Left ventricle myocardium superior (tissue), 1 donor: Measurements from ENCODE around the gene ATPAF1. TPM values are rescaled to one million over a fixed set of nuclear protein-coding genes. Genes with fewer than 3 reads are reported as not detected.

Experiments
- ATAC-seq: fragments of 200-7000 bp; cut with Tn5 transposase; one replicate; pipeline ENCODE4 v1.9.1; 2020; ENCODE audit warnings: mild to moderate bottlenecking, moderate library complexity
- DNase-seq: peaks from one replicate; pipeline ENCODE4 v3.0.0-alpha.2; 2020
- intact Hi-C: fragments of 100-400 bp; cut with micrococcal nuclease; formaldehyde crosslinking; loops from one replicate; pipeline ENCODE4 v1.11.0; 2022
- total RNA-seq: library from RNA; stranded (reverse); fragmentation: NEBNext Ultra II Directional; extraction: Animal tissue kit (Norgen Biotek cat#: 25700); gene quantifications from one replicate; pipeline ENCODE4 v1.2.1, GENCODE V29; 2021
- donor health status: DM: no; HTN: yes; CAD: no; lungs with severe emphysema.

Gene ATPAF1
- total RNA-seq, 1 donor from 2014 or later: 216 TPM

DNA sequence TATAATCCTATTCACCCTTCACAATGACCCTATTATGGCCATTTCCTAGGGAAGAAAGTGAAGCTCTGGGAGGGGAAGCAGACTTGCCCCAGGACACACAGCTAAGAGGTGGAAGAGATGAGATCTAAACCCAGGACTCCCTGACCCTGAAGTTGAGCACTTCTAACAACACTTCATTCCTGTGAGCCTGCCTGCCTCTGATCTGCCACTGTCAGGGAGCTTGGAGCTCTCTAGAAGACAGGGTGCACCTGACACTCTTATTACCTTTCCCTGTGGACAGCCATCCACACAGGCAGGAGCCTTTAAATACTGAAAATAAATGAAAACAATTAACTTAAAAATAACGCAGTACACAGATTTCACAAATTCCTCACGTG, 64.7 kb downstream of the ATPAF1 start:
- DNase-seq (no peak), ATAC-seq (peak; percentile 11)
- intact Hi-C loops: no loop called here

DNA sequence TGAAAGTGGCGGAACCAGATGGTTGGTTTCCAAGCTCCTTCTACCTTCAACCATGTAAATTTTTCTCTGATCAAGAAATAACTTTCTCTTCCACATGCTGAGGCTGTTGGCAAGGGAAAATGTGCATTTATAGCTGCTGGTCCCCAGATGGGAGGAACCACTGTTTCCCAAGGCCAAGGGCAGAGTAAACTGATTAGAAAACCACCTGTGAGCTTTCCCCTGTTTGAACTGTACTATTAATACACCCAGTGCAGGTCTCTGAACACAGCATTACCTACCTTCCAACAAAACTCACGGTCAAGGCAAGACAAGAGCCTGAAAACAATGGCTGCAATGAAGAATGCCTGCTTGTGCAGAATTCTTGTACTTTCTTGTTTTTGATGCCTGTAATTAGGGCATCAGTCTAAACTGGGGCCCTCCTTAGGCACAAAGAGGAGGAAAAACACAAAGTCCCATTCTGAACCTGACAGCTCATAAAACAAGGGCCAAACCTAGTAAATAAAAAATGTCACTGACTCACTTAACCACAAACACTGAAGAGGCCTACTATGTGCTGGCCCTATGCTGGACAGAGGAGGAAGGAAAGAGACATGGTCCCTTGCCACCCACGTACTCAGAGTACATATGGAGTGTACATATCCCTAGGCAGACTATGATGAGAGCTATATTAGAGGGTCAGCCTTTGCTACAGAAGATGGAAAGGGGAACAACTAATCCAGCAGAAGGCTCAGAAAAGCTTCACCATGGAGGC, 66.7 kb downstream of the ATPAF1 start:
- intact Hi-C loops: no loop called here
- DNase-seq (no peak), ATAC-seq (no peak)

DNA sequence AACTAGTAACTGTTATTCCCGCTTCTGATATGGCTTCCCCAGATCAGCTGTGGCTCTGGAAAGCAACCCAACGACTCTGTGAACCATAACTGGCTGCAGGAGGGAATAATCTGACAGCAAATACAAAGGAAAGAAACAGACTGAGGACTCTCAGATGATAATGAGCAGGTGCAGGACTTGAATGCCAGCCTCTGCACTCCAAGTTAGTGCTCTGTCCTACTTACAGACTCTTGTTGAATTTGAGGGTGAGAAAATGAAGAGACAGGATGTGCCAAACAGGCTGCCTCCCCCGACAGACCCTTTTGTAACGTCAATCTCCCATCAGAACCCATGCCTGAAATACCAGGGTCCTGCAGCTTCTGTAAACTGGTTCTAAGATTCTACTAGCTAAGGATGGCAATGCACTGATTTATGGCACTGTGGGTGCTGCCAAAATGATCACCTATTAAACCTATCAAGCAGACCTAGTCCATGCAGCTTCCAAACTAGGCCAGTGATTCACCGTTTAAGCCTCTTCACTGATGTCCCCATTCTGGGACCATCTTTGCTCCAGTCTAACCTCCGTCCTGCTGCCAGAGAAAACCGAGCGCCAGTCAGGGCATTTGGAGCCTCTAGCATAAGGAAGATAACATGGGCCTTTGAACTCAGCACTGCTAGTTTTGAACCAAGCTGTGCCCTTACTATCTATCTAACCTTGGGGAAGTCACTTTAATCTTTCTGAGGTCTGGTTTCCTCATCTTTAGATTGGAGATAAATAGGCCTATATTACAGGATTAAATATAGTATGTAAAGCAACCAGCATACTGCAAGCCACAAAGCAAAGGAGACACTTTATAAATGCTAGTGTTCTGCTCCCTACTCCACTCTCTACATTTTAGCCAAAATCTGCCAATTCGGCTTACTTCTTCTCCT, 68.8 kb downstream of the ATPAF1 start:
- ATAC-seq: no peak
- intact Hi-C loops: no loop called here

DNA sequence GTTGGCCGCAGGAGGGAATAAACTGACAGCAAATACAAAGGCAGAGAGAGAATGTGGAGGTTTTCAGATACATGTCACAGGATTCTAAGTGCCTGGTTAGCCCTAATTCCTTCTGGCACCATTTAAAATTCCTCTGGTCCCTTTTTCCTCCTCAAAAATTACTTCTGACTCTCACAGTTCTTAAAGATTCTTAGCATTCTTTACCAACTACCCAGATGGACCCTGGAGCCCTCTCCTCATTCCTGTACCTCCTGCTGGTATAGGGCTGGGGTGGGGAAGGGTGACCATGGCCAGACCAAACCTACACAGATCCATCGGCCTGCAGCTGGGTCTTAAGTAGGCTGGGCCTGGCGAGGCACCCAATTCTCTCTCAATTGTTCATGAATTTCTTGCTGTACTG, 71.3 kb downstream of the ATPAF1 start:
- no peak for DNase-seq
- intact Hi-C loops: no loop called here
- ATAC-seq: no peak

More for the DNA sequence above, 68.8 kb downstream of the ATPAF1 start:
- DNase-seq: no peak

DNA sequence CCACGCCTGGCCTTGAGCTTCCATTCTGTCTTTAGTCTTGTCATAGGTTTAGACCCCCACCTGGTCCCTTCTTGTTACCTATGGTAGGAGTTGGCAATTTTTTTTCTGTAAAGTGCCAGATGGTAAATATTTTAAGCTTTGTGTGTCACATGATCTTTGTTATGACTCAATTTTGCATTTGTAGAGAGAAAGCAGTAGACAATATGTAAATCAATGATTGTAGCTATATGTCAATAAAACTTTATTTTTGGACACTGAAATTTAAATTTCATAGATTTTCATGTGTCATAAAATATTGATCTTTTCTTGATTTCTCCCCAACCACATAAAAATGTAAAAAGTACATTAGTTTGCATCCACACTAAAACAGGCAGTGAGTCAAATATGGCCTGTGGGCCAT, 72.1 kb downstream of the ATPAF1 start:
- ATAC-seq (no peak), DNase-seq (no peak)

DNA sequence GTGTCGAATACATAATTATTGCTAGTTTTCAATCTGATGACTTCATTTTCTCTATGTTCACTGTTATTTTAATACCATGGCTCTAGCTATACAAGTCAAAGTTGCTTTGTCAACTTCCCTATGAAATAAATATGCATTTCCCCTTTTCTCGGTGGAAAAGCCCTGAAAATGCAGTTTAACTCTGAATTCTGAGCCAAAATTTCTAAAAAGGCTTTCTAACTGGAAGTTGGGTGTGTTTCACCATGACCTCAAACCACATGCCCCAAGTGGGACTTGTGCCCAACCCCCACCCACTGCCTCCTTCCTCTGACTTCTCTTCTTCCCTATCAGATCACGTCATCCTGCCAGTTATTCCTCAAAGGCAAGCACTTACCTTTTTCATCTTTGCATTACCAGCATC, 73.0 kb downstream of the ATPAF1 start:
- DNase-seq (peak; percentile 80), ATAC-seq (peak; percentile 74)
- intact Hi-C loops: no loop called here

More for the DNA sequence above, 72.1 kb downstream of the ATPAF1 start:
- intact Hi-C loops: no loop called here

DNA sequence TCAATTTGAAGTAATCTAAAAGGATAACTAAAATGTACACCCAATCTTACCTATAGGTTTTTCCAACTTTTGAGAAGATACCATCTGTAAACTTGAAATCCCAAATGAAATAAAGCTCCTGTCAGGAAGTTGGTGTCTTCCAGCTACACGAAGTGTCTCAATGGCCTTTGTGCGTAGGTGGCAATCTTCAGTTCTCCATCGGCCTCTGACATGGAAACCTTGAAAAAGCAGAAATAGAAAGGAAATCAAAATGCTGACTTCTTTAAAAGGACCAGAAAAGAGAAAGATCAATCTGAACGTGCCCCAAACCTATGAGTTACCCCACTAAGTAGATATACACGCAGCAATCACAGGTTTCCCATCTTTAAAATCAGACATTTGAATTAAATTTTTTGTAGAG, 74.1 kb downstream of the ATPAF1 start:
- ATAC-seq: peak; percentile 35
- no peak for DNase-seq
- intact Hi-C loops: no loop called here

DNA sequence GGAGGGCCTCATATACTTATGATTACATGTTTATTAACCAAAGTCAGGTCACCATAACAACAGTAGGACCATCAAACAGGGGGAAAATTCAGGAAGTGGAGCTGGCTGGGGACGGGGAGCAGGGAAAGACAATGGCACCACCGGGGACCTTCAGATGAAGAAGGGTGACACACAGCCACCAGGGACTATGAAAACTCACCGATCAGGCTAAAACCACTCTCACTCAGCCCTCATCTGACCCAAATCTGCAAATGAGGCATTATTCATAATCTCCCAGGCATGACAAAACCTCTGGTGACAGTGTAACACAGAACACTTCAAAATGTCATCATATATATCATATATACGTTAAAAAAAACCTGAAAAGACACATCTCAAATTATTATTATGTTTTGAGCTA, 75.3 kb downstream of the ATPAF1 start:
- DNase-seq: no peak
- ATAC-seq: no peak
- intact Hi-C loops: no loop called here

DNA sequence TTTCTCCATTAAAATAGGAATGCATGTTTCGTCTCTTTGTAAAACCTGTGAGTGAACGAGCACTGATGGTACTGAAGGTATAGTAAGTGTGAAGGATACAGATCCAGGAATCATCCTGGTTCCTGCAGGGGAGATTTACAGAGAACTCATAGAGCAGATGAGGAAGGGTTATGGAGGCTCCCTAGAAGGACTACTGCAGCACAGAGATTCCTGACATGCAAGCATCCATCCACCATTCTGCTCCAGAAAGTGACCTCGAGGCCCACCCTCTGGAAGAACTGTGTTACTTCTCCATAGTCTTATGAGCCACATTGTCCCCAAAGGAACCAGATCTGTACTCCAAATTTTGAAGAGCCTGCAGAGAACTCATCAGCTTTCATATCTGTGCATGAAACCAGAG, 78.6 kb downstream of the ATPAF1 start:
- ATAC-seq (no peak), DNase-seq (no peak)
- intact Hi-C loops: no loop called here

DNA sequence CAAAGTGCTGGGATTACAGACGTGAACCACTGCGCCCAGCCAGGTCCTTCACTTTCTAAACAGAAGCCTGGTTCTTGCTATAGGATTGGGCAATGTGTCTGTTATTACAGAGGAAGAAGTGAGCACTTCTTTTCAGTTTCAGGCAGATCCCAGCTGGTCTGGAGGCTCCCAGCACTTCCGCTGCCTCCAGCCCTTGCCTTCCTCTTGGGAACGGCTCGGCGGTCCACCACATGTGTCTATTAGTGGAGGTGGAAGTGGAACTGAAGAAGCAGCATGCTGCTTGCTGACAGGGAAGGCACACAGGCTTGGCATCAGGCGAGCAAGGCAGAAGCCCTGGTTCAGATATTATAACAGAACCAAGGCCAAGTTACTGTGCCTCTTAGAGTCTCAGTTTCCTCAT, 81.1 kb downstream of the ATPAF1 start:
- ATAC-seq: peak; percentile 83
- DNase-seq: peak; percentile 64
- intact Hi-C loops: no loop called here

DNA sequence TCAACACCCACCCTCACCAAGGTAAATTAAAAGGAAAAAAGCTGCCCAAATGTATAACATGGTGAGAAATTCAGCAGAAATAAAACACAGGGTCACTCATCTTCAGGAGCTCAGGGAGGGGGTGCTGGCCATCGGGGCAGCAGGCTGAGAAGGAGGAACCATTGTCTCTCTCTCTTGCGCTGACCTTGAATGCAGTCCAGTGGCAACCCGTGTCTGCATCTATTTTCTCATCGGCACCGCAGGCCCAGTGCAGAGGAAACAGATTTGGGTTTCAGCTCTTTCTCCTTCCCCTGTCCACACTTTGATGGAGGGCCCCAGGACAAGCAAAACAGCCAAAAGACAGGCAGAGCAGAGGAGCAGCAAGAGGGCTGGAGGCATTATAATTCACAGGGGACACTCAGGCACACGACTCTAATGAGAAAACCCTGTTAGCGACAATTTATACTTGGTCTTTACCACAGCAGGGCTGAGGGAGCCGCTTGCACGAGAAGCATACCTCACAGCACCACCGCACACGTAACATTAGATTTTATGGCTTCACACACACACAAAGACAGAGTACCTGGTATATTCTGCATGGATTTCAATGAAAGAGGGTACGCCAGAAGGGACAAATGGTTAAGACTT, 82.7 kb downstream of the ATPAF1 start:
- no peak for DNase-seq
- intact Hi-C loops: no loop called here
- ATAC-seq: no peak

DNA sequence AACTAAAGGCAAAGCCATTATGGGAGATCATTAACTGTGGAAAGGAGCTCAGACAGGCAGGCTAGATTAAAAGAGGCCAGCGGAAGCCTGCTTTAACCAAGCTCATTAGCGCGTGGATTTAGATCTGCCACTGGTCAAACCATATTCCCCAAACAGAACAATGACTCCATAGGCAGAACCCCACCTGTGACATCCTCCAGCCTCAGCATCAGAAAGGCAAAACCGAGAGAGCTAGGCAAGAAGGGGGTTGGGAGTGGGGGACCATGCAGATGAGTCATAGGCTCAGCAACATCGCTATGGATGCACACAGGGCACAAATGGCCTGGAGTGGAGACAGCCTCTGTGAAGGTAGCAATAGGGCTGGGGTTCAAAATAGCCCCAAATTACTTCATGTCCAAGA, 84.7 kb downstream of the ATPAF1 start:
- intact Hi-C loops: no loop called here
- DNase-seq: no peak
- ATAC-seq: no peak

DNA sequence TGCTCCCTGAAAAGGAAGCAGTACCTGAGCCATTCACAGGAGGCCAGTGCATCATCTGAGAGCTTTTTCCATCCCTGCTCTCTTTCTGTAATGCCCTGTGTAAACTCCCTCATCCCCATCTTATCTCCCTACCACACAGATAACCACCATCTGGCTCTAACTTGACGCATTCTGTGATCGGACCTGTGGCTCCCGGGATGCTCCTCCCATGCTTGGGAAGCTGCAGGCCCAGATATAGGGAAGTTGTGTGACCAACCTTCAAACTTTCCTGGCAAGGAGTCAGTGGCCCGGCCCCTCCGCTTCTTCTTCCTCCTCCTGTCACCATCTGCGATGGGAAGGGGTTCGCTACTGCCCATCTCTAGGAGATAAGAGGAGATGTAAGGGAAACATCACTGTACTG, 85.2 kb downstream of the ATPAF1 start:
- ATAC-seq (peak; percentile 19), DNase-seq (peak; percentile 44)
- intact Hi-C loops: no loop called here

Other genes with a start within 250 kb of the ATPAF1 start
- gene DMBX1, start 178.5 kb downstream of the ATPAF1 start, total RNA-seq: not detected
- not detected for gene KNCN, start 116.7 kb downstream of the ATPAF1 start, total RNA-seq
- 42.5 TPM for gene MKNK1, start 64.1 kb downstream of the ATPAF1 start, total RNA-seq
- 11.2 TPM for gene MOB3C, start 51.6 kb downstream of the ATPAF1 start, total RNA-seq
- not detected for gene TEX38, start 3.5 kb upstream of the ATPAF1 start, total RNA-seq
- gene EFCAB14, start 50.8 kb upstream of the ATPAF1 start, total RNA-seq: 55.3 TPM
- 16.1 TPM for gene CYP4B1, start 130.7 kb upstream of the ATPAF1 start, total RNA-seq